Measurements from ENCODE around the gene TNPO1.

- TF ChIP-seq, protein P1, sequence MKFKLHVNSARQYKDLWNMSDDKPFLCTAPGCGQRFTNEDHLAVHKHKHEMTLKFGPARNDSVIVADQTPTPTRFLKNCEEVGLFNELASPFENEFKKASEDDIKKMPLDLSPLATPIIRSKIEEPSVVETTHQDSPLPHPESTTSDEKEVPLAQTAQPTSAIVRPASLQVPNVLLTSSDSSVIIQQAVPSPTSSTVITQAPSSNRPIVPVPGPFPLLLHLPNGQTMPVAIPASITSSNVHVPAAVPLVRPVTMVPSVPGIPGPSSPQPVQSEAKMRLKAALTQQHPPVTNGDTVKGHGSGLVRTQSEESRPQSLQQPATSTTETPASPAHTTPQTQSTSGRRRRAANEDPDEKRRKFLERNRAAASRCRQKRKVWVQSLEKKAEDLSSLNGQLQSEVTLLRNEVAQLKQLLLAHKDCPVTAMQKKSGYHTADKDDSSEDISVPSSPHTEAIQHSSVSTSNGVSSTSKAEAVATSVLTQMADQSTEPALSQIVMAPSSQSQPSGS (IDR thresholded peaks at IDR 0.05; ENCODE audit: low read length): no peak
- TF ChIP-seq EP300 (IDR thresholded peaks at IDR 0.05; ENCODE audit: borderline replicate concordance in 1 of 2, control insufficient read depth in 1 of 2, low read depth in 2 of 2, low read length in 2 of 2) (no peak), ZNF24 (IDR thresholded peaks at IDR 0.05) (no peak), POLR2AphosphoS5 (IDR thresholded peaks at IDR 0.05; ENCODE audit: low read length) (no peak), JUNB (IDR thresholded peaks at IDR 0.05) (no peak), ASH2L (IDR thresholded peaks at IDR 0.05; ENCODE audit: borderline replicate concordance, low read depth) (no peak), NR2C2 (IDR thresholded peaks at IDR 0.05; ENCODE audit: borderline replicate concordance, control insufficient read depth, insufficient read length, low read depth) (no peak), HDAC6 (IDR thresholded peaks at IDR 0.05; ENCODE audit: unreplicated experiment) (no peak), POLR2A (IDR thresholded peaks at IDR 0.05; ENCODE audit: low read depth, low read length) (no peak), ZZZ3 (IDR thresholded peaks at IDR 0.05; ENCODE audit: control insufficient read depth, insufficient read length, low read depth) (no peak), SMC3 (IDR thresholded peaks at IDR 0.05; ENCODE audit: borderline replicate concordance, low read length) (no peak), MXI1 (IDR thresholded peaks at IDR 0.05; ENCODE audit: low read depth, low read length) (no peak)
- TF ChIP-seq, protein P2, sequence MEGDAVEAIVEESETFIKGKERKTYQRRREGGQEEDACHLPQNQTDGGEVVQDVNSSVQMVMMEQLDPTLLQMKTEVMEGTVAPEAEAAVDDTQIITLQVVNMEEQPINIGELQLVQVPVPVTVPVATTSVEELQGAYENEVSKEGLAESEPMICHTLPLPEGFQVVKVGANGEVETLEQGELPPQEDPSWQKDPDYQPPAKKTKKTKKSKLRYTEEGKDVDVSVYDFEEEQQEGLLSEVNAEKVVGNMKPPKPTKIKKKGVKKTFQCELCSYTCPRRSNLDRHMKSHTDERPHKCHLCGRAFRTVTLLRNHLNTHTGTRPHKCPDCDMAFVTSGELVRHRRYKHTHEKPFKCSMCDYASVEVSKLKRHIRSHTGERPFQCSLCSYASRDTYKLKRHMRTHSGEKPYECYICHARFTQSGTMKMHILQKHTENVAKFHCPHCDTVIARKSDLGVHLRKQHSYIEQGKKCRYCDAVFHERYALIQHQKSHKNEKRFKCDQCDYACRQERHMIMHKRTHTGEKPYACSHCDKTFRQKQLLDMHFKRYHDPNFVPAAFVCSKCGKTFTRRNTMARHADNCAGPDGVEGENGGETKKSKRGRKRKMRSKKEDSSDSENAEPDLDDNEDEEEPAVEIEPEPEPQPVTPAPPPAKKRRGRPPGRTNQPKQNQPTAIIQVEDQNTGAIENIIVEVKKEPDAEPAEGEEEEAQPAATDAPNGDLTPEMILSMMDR (IDR thresholded peaks at IDR 0.05 in 2 of 3, conservative IDR thresholded peaks at IDR 0.05 in 1 of 3; ENCODE audit: control insufficient read depth in 2 of 3, extremely low read depth in 1 of 3, insufficient read depth in 1 of 3, low read depth in 3 of 3, low read length in 3 of 3): no peak
Observed at GRCh38 chr5:72889324-72889723, 72.9 kb downstream of the TNPO1 start.

All from GM12878 (cell line).